ENCODE data around the gene CD8B.
"Not testable (repeated sequence)": the region's sequence is repeated elsewhere in the genome, so short reads cannot be mapped to it uniquely, and the experiment has no call there.

Gene CD8B

DNA sequence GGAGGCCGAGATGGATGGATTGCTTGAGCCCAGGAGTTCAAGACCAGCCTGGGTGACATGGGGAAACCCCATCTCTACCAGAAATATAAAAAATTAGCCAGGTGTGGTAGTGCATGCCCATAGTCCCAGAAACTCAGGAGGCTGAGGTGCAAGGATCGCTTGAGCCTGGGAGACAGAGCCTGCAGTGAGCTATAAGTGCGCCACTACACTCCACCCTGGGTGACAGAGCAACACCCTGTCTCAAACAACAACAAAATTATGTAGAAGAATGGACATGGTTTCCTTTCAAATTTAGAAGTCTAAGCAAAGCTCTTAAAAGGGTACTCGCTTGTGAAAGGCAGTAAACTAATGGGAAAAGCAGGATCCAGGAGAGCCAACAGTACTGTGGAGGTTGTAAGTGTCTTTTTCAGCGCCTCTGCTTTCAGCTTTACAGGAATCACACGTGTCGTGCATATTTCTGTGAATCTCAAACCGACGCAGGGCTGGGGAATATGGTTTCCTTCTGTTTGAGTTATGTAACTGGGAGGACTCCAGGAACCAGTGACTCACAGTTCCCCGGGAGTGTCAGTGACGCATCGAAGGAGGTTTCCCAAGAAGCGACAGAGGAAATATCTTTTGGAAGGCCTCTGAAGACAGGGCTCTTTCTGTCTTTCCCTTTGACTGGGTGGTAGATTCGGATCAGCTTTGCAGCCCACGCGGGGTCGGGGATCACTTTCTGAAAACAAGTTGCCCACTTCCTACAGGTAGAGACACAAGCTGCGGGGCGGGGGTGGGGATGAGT, 24.6 kb downstream of the CD8B start:
- DNase-seq (ENCODE audit: low spot score): peak; percentile 31

DNA sequence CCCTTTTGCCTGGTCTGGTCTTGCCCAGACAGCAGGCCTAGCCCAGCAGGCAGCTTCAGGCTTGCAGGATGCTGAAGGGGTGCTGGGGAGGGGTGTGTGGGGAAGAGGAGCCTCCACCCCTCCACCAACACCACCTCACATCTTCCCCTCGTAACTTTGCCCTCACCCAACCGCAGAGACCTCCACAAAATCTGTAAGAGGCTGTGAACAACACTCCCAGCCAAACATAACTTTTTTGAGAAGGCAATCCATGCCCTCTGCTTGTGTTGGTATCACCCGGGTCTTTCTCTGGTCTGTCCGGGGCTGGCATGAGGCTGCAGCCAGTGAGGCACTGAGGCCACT, 26.2 kb downstream of the CD8B start:
- DNase-seq (ENCODE audit: low spot score): not testable (repeated sequence)

DNA sequence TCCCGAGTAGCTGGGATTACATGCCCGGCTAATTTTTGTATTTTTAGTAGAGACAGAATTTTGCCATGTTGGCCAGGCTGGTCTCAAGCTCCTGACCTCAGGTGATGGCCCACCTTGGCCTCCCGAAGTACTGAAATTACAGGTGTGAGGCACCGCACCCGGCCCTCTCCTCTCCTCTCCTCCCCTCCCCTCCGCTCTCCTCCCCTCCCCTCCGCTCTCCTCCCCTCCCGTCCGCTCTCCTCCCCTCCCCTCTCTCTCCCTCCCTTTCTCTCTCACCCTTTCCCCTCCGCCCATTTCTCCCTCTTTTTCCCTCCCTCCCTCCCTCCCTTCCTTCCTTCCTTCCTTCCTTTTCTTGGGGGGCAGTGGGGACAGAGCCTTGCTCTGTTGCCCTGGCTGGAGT, 28.4 kb downstream of the CD8B start:
- DNase-seq (ENCODE audit: low spot score): no peak

DNA sequence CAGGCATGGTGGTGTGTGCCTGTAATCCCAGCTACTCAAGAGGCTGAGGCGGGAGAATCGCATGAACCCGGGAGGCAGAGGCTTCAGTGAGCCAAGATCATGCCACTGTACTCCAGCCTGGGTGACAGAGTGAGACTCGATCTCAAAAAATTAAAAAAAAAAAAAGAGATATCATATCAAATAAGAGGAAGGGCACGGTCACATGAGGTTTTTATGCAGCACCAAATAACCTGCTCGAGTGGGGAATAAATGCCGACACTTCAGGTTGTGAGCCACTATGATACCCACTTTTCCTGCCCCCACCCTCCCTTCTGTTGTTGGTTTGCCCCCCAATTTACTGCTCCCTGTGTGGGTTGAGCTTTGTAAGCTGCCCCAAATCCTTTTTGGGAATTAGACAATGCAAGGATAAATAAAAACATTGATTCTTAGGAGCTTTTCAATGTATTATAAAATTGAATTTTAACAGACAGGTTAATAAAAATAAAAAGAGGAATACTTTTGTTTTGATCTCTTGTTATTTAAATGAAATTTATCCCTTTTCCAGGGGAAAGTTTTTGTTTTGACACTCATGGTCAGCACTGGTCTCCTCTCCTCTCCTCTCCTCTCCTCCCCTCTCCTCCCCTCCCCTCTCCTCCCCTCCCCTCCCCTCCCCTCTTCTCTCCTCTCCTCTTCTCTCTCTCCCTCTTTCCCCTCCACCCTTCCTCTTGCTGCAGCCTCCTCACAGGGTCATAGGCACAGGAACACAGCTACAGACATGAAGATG, 29.2 kb downstream of the CD8B start:
- no peak for DNase-seq (ENCODE audit: low spot score)

DNA sequence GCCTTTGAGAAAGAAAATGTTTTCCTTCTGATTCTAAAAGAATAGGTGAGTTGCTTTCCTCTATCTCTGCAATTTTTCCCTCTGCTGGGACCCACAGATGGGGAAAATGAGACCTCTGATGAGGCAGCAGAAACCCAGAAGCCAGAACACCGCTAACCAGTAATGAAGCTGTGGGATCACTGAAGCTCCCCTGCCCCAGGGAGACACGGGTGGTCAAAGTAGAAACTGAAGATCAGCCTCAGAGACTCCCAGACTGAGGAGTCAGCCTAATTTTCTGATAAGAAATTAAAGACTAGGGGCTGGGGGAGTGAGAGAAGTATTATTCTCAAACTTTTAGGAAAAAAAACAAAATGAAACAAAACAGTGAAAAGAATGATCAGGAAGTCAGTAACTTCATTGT, 30.1 kb downstream of the CD8B start:
- no peak for DNase-seq (ENCODE audit: low spot score)

GRCh38 chr2:86826951-86827350, 34.7 kb downstream of the CD8B start:
- no peak for DNase-seq (ENCODE audit: low spot score)

DNA sequence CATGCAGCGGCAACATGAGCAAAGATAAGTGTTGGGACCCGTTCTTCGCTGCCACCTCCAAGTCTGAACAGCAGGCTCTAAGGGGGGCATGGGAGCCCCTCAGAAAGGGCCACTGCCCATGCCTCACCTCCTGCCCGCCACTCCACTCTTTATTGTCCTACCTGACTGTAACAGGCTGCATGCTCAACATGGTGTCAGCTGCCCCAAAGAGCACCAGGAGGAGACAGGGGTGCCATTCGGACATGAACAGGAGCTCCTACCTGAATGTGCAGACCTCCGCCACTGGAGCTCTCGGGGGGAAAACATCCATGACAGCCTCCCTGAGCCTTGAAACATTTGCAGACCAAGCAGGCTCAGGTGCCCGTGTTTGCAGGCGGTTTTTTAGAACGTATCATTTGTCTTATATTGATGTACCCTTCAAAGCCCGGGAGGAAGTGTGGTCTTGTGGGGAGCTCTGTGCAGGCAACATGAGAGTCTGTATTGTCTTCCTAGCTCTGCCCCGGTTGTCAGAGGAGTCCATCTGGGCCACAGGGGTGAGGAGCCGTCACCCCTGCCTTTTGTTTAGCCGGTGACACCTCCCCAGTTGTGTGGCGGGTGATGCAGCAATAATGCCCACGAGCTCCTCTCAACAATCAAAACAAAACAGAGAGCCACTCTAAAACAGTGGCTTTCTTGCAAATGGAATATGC, 35.8 kb downstream of the CD8B start:
- no peak for DNase-seq (ENCODE audit: low spot score)

GRCh38 chr2:86825036-86825692, 36.5 kb downstream of the CD8B start:
- no peak for DNase-seq (ENCODE audit: low spot score)

- DNase-seq (ENCODE audit: low spot score): no peak
Measured at GRCh38 chr2:86822668-86823345, 38.9 kb downstream of the CD8B start.

DNA sequence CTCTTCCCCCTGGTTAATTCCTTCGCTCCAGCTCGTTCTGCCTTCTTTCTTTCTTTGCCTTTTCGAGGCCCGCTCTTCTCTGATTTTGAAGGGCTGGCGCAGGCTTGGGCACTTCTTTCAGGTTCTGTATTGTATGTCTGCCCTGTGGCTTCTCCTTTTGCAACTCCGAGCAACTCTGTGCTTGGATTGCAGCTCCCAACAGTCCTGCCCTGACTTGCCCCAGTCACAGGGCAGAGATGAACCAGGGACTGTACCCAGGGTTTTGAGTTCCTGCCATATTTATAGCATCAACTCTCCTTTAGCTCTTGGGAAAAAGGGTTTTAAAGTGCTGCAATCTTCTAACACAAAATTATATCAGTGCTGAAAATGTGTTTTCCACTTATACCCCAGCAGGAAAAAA, 39.8 kb downstream of the CD8B start:
- DNase-seq (ENCODE audit: low spot score): no peak

DNA sequence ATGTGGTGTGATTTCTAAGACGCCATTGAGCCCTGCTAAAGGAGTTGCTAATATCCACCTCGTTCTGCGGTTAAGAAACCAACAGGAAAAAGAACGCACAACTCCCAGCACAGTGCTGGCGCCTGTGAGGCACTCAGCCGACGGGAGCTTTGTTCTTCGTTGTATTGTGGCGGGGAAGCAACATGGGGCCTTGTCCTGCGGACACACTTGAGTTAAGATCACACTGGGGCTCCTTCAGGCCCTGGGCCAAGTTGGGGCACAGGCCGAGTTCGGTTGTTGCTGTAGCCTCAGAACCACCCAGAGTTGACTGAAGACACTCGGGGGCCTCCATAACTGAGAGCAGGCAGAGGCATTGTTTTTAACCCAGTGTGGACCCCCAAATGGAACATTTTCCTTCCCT, 40.4 kb downstream of the CD8B start:
- DNase-seq (ENCODE audit: low spot score): no peak

DNA sequence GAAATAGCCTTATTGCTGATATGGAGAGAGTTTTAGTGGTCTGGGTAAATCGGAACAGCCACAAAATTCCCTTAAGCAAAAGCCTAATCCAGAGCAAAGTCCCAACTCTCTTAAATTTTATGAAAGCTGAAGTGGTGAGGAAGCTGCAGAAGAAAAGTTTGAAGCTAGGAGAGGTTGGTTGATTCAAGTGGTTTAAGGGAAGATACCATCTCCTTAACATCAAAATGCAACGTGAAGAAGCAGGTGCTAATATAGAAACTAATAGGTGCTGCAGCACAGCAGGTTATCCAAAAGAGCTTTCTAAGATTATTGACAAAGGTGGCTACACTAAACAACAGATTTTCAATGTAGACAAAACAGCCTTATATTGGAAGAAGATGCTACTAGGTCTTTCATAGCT, 42.7 kb downstream of the CD8B start:
- no peak for DNase-seq (ENCODE audit: low spot score)

DNA sequence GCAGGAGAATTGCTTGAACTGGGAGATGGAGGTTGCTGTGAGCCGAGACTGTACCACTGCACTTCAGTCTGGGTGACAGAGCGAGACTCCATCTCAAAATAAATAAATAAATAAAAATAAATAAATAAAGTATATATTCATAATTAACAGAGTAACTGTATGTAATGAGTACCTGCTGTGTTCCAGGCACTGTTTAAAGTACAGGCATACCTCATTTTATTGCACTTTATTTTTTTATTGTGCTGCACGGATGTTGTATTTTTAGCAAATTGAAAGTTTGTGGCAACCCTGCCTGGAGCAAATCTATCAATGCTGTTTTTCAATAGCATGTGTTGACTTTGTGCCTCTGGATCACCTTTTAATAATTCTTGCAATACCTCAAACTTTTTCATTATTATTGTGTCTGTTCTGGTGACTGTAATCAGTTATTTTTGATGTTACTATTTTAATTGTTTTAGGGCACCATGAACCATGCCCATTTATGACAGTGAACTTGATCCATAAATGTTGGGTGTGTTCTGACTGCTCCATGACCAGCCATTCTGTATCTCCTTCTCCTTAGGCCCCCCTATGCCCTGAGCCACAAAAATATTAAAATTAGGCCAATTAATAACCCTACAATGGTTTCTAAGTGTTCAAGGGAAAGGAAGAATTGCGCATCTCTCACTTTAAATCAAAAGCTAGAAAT, 43.4 kb downstream of the CD8B start:
- no peak for DNase-seq (ENCODE audit: low spot score)

- DNase-seq (ENCODE audit: low spot score): no peak
Measured at GRCh38 chr2:86815611-86816010, 46.1 kb downstream of the CD8B start.

DNA sequence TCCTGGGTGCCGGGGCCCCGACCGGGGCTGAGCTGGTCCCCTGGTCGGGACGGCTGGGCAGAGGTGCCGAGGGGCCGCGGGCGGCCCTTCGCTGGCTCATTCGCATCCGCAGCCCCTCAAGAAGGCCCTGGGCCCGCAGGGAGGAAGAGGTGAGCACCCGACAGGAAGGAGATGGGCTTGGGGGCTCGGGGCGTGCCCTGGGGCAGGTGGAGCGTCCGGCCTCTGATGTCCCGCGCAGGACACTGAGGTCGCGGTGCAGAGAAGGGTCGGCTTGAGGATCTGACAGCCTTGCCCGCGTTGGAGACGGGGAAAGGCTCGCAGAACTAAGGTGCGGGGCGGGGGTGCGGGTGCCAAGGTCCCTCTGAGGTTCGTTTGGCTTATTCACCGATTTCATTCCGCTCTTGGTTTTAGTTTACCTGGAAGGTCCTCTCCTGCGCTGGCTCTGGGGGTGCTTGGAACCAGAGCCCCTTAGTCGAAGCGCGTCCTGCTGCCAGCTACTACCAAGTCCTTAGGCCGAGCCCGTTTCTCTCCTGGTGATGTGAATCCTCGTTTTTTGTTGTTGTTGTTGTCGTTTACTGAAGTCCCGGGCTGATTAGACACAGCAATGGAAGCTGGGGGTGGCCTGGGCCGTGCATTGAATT, 52.1 kb downstream of the CD8B start:
- DNase-seq (ENCODE audit: low spot score): no peak

GRCh38 chr2:86808315-86809161, 53.1 kb downstream of the CD8B start:
- DNase-seq (ENCODE audit: low spot score): peak; percentile 89

- peak; percentile 16 for DNase-seq (ENCODE audit: low spot score)
Measured at GRCh38 chr2:86807468-86808275, 54.0 kb downstream of the CD8B start.

- DNase-seq (ENCODE audit: low spot score): no peak
Measured at GRCh38 chr2:86807133-86807467, 54.6 kb downstream of the CD8B start.
